Lower lobe of right lung (tissue), 2 donors: ENCODE measurements around the gene PPID. TPM values are rescaled to one million over a fixed set of nuclear protein-coding genes. Genes with fewer than 3 reads are reported as not detected.
"Not testable (repeated sequence)": the region's sequence is repeated elsewhere in the genome, so short reads cannot be mapped to it uniquely, and the experiment has no call there.

Experiments
- ATAC-seq, 2 donors: fragments of 200-7000 bp; cut with Tn5 transposase; one replicate each; pipeline ENCODE4 v1.9.1; 2020 to 2022; ENCODE audit warnings: mild to moderate bottlenecking in 2 of 2, moderate library complexity in 2 of 2
- DNase-seq: peaks from one replicate; pipeline ENCODE4 v3.0.0-alpha.2; 2020
- H3K27ac ChIP-seq: fragments of 200-600 bp; one replicate; pipeline ENCODE4 v1.8.0; 2022
- H3K27me3 ChIP-seq: fragments of 200-600 bp; one replicate; pipeline ENCODE4 v1.8.0; 2022; ENCODE audit warnings: low read depth
- H3K36me3 ChIP-seq: fragments of 200-600 bp; one replicate; pipeline ENCODE4 v1.8.0; 2022; ENCODE audit warnings: mild to moderate bottlenecking
- H3K4me1 ChIP-seq: fragments of 200-600 bp; one replicate; pipeline ENCODE4 v1.8.0; 2022
- H3K4me3 ChIP-seq: fragments of 200-600 bp; one replicate; pipeline ENCODE4 v1.8.0; 2022; ENCODE audit warnings: mild to moderate bottlenecking
- H3K9me3 ChIP-seq: fragments of 200-600 bp; one replicate; pipeline ENCODE4 v1.8.0; 2022
- CTCF ChIP-seq: fragments of 200-600 bp; IDR thresholded peaks from one replicate; pipeline ENCODE4 v1.8.0; 2022; ENCODE audit warnings: antibody characterized with exemption, mild to moderate bottlenecking
- intact Hi-C: fragments of 100-400 bp; cut with DNase I; formaldehyde crosslinking; loops from one replicate; pipeline ENCODE4 v1.11.0; 2022
- total RNA-seq: library from RNA; stranded (reverse); fragmentation: NEBNext Ultra II Directional; extraction: Animal tissue kit (Norgen Biotek cat#: 25700); gene quantifications from one replicate; pipeline ENCODE4 v1.2.1, GENCODE V29; 2021
- donor health status: DM: no; HTN: yes; CAD: no; lungs with severe emphysema.

Gene PPID
- total RNA-seq, 1 donor from 2014 or later = 23.2 TPM

- Histone ChIP-seq H3K9me3 (no peaks in the 10 kb centered on the region), H3K27me3 (no peaks in the 10 kb centered on the region), H3K4me1 (peaks cover 41% of the 10 kb centered on the region), H3K27ac (no peak overlapping the region), H3K36me3 (no peaks in the 10 kb centered on the region), H3K4me3 (no peak overlapping the region)
- TF ChIP-seq CTCF = no peak
- DNase-seq (no peak), ATAC-seq (no peak)
- intact Hi-C loops = no loop called here
Measured at GRCh38 chr4:158767451-158767850, 44.3 kb upstream of the PPID start.

- peaks cover 34% of the 10 kb centered on the region for H3K4me1 ChIP-seq
- ATAC-seq = peak in 1 of 2 donors; percentile 28
- no peaks in the 10 kb centered on the region for H3K9me3 ChIP-seq
- no peak overlapping the region for H3K4me3 ChIP-seq
- DNase-seq = no peak
- no peaks in the 10 kb centered on the region for H3K36me3 ChIP-seq
- H3K27me3 ChIP-seq = no peaks in the 10 kb centered on the region
- H3K27ac ChIP-seq = no peak overlapping the region
- intact Hi-C loops = no loop called here
- TF ChIP-seq CTCF = no peak
Measured at GRCh38 chr4:158766434-158767044, 43.3 kb upstream of the PPID start.

GRCh38 chr4:158763462-158763861, 40.3 kb upstream of the PPID start:
- intact Hi-C loops = no loop called here
- Histone ChIP-seq H3K27me3 (no peaks in the 10 kb centered on the region), H3K36me3 (no peaks in the 10 kb centered on the region), H3K4me1 (peaks cover 14% of the 10 kb centered on the region), H3K27ac (no peak overlapping the region), H3K9me3 (no peaks in the 10 kb centered on the region), H3K4me3 (no peak overlapping the region)
- ATAC-seq (no peak), DNase-seq (no peak)
- no peak for TF ChIP-seq CTCF

GRCh38 chr4:158762553-158762952, 39.4 kb upstream of the PPID start:
- Histone ChIP-seq H3K27ac (no peak overlapping the region), H3K36me3 (no peaks in the 10 kb centered on the region), H3K4me1 (peaks cover 9% of the 10 kb centered on the region), H3K27me3 (no peaks in the 10 kb centered on the region), H3K4me3 (no peak overlapping the region), H3K9me3 (no peaks in the 10 kb centered on the region)
- DNase-seq = no peak
- no peak for ATAC-seq
- no peak for TF ChIP-seq CTCF
- intact Hi-C loops = no loop called here

- intact Hi-C loops = no loop called here
- no peak for TF ChIP-seq CTCF
- H3K4me1 ChIP-seq = no peaks in the 10 kb centered on the region
- no peaks in the 10 kb centered on the region for H3K36me3 ChIP-seq
- H3K27me3 ChIP-seq = no peaks in the 10 kb centered on the region
- H3K27ac ChIP-seq = no peak overlapping the region
- H3K4me3 ChIP-seq = no peak overlapping the region
- DNase-seq = no peak
- ATAC-seq = no peak
- peaks cover 4% of the 10 kb centered on the region for H3K9me3 ChIP-seq
Measured at GRCh38 chr4:158760866-158761265, 37.7 kb upstream of the PPID start.

GRCh38 chr4:158759539-158759938, 36.3 kb upstream of the PPID start:
- H3K36me3 ChIP-seq, intact Hi-C loops, H3K9me3 ChIP-seq, H3K27me3 ChIP-seq, H3K27ac ChIP-seq, DNase-seq, H3K4me3 ChIP-seq, H3K4me1 ChIP-seq, ATAC-seq: not testable (repeated sequence)
